ENCODE results near the gene PPP1R9B.

DNA sequence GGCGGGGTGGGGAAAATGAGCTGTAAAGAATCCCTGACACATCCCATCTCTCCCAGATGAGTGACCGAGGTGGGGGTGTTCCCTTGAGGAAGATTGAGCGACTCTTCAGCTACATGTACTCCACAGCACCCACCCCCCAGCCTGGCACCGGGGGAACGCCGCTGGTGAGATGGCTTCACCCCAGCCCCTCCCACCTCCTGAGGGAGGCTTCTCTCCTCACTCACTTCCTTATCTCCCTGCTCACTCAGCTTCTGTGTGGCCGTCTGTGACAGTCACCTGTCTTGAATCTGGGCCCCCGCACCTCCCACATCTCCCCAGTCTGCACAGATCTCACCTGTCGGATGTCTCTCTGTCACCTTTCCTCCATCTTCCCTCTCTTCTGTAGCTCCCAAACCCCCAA, 41.9 kb downstream of the PPP1R9B start:
- TF ChIP-seq, protein P1, sequence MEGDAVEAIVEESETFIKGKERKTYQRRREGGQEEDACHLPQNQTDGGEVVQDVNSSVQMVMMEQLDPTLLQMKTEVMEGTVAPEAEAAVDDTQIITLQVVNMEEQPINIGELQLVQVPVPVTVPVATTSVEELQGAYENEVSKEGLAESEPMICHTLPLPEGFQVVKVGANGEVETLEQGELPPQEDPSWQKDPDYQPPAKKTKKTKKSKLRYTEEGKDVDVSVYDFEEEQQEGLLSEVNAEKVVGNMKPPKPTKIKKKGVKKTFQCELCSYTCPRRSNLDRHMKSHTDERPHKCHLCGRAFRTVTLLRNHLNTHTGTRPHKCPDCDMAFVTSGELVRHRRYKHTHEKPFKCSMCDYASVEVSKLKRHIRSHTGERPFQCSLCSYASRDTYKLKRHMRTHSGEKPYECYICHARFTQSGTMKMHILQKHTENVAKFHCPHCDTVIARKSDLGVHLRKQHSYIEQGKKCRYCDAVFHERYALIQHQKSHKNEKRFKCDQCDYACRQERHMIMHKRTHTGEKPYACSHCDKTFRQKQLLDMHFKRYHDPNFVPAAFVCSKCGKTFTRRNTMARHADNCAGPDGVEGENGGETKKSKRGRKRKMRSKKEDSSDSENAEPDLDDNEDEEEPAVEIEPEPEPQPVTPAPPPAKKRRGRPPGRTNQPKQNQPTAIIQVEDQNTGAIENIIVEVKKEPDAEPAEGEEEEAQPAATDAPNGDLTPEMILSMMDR (IDR thresholded peaks at IDR 0.05), result no peak
- no peak for TF ChIP-seq POLR2A (IDR thresholded peaks at IDR 0.05)
- TF ChIP-seq POLR2AphosphoS5 (IDR thresholded peaks at IDR 0.05), result no peak

All from breast epithelium (tissue), 3 donors.